ENCODE measurements around the gene A1BG.

- no peak for TF ChIP-seq CTCF (IDR thresholded peaks at IDR 0.05)
- TF ChIP-seq POLR2A (IDR thresholded peaks at IDR 0.05), result no peak
Observed at GRCh38 chr19:58307736-58308135, 45.6 kb downstream of the A1BG start.

All from thyroid gland (tissue), 4 donors.